ENCODE data around the gene GPX6. TPM values are rescaled to one million over a fixed set of nuclear protein-coding genes. Genes with fewer than 3 reads are reported as not detected.
A peak's percentile ranks its signal among the peaks of the same experiment; 100 is the strongest.

Gene GPX6
- total and polyA plus RNA-seq, 10 of the 15 experiments (the other 5 are each of a cell fraction or from before 2014, with no cell fraction given): not detected

DNA sequence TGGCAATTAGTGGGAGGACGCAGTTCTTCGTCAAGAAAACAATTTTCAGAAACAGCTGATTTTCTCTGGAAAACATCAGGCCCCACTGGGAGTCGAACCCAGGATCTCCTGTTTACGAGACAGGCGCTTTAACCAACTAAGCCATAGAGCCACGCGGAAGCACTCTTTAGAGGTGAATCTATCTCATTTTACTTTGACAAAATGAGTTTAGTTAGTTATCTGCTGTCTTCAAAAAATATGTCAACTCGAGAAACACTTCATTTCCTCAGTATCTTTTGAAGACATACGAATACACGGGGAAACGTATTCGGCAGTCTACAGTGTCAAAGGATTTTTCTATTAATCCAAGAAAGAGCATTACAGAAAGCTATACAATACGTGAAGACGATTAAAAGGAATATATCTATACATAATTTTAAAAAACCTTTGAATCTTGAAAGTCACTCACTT lies 26.7 kb downstream of the GPX6 start (continued):
- TF ChIP-seq ASH2L (IDR thresholded peaks at IDR 0.05; ENCODE audit: borderline replicate concordance, low read depth) (no peak), SMARCA5 (IDR thresholded peaks at IDR 0.05) (no peak), SMAD5 (IDR thresholded peaks at IDR 0.05; ENCODE audit: low read depth) (no peak), MYB (IDR thresholded peaks at IDR 0.05; ENCODE audit: borderline replicate concordance, low read depth, low read length) (no peak), TCF7 (IDR thresholded peaks at IDR 0.05; ENCODE audit: borderline replicate concordance) (no peak), RUNX3 (IDR thresholded peaks at IDR 0.05; ENCODE audit: low read length) (peak; percentile 20; the same call in 1 of the 2 replicates), BHLHE40 (IDR thresholded peaks at IDR 0.05; ENCODE audit: borderline replicate concordance in 1 of 2, low read depth in 2 of 2, low read length in 1 of 2) (no peak), FOS (IDR thresholded peaks at IDR 0.05; ENCODE audit: borderline replicate concordance, extremely low read depth, insufficient read length) (no peak), TARDBP (IDR thresholded peaks at IDR 0.05; ENCODE audit: borderline replicate concordance) (peak; percentile 86), NFYA (IDR thresholded peaks at IDR 0.05; ENCODE audit: borderline replicate concordance, low read depth, low read length) (no peak)
- TF ChIP-seq, protein P1, sequence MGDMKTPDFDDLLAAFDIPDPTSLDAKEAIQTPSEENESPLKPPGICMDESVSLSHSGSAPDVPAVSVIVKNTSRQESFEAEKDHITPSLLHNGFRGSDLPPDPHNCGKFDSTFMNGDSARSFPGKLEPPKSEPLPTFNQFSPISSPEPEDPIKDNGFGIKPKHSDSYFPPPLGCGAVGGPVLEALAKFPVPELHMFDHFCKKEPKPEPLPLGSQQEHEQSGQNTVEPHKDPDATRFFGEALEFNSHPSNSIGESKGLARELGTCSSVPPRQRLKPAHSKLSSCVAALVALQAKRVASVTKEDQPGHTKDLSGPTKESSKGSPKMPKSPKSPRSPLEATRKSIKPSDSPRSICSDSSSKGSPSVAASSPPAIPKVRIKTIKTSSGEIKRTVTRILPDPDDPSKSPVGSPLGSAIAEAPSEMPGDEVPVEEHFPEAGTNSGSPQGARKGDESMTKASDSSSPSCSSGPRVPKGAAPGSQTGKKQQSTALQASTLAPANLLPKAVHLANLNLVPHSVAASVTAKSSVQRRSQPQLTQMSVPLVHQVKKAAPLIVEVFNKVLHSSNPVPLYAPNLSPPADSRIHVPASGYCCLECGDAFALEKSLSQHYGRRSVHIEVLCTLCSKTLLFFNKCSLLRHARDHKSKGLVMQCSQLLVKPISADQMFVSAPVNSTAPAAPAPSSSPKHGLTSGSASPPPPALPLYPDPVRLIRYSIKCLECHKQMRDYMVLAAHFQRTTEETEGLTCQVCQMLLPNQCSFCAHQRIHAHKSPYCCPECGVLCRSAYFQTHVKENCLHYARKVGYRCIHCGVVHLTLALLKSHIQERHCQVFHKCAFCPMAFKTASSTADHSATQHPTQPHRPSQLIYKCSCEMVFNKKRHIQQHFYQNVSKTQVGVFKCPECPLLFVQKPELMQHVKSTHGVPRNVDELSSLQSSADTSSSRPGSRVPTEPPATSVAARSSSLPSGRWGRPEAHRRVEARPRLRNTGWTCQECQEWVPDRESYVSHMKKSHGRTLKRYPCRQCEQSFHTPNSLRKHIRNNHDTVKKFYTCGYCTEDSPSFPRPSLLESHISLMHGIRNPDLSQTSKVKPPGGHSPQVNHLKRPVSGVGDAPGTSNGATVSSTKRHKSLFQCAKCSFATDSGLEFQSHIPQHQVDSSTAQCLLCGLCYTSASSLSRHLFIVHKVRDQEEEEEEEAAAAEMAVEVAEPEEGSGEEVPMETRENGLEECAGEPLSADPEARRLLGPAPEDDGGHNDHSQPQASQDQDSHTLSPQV (IDR thresholded peaks at IDR 0.05): no peak
- TF ChIP-seq, protein P2, sequence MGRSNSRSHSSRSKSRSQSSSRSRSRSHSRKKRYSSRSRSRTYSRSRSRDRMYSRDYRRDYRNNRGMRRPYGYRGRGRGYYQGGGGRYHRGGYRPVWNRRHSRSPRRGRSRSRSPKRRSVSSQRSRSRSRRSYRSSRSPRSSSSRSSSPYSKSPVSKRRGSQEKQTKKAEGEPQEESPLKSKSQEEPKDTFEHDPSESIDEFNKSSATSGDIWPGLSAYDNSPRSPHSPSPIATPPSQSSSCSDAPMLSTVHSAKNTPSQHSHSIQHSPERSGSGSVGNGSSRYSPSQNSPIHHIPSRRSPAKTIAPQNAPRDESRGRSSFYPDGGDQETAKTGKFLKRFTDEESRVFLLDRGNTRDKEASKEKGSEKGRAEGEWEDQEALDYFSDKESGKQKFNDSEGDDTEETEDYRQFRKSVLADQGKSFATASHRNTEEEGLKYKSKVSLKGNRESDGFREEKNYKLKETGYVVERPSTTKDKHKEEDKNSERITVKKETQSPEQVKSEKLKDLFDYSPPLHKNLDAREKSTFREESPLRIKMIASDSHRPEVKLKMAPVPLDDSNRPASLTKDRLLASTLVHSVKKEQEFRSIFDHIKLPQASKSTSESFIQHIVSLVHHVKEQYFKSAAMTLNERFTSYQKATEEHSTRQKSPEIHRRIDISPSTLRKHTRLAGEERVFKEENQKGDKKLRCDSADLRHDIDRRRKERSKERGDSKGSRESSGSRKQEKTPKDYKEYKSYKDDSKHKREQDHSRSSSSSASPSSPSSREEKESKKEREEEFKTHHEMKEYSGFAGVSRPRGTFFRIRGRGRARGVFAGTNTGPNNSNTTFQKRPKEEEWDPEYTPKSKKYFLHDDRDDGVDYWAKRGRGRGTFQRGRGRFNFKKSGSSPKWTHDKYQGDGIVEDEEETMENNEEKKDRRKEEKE (IDR thresholded peaks at IDR 0.05): no peak
- TF ChIP-seq, protein P3, sequence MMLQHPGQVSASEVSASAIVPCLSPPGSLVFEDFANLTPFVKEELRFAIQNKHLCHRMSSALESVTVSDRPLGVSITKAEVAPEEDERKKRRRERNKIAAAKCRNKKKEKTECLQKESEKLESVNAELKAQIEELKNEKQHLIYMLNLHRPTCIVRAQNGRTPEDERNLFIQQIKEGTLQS (IDR thresholded peaks at IDR 0.05; ENCODE audit: borderline replicate concordance, extremely low read depth, low read depth, low read length): no peak
- TF ChIP-seq, protein P4, sequence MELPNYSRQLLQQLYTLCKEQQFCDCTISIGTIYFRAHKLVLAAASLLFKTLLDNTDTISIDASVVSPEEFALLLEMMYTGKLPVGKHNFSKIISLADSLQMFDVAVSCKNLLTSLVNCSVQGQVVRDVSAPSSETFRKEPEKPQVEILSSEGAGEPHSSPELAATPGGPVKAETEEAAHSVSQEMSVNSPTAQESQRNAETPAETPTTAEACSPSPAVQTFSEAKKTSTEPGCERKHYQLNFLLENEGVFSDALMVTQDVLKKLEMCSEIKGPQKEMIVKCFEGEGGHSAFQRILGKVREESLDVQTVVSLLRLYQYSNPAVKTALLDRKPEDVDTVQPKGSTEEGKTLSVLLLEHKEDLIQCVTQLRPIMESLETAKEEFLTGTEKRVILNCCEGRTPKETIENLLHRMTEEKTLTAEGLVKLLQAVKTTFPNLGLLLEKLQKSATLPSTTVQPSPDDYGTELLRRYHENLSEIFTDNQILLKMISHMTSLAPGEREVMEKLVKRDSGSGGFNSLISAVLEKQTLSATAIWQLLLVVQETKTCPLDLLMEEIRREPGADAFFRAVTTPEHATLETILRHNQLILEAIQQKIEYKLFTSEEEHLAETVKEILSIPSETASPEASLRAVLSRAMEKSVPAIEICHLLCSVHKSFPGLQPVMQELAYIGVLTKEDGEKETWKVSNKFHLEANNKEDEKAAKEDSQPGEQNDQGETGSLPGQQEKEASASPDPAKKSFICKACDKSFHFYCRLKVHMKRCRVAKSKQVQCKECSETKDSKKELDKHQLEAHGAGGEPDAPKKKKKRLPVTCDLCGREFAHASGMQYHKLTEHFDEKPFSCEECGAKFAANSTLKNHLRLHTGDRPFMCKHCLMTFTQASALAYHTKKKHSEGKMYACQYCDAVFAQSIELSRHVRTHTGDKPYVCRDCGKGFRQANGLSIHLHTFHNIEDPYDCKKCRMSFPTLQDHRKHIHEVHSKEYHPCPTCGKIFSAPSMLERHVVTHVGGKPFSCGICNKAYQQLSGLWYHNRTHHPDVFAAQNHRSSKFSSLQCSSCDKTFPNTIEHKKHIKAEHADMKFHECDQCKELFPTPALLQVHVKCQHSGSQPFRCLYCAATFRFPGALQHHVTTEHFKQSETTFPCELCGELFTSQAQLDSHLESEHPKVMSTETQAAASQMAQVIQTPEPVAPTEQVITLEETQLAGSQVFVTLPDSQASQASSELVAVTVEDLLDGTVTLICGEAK (IDR thresholded peaks at IDR 0.05; ENCODE audit: borderline replicate concordance): peak; percentile 62; the same call in 1 of the 2 replicates
- TF ChIP-seq, protein P5, sequence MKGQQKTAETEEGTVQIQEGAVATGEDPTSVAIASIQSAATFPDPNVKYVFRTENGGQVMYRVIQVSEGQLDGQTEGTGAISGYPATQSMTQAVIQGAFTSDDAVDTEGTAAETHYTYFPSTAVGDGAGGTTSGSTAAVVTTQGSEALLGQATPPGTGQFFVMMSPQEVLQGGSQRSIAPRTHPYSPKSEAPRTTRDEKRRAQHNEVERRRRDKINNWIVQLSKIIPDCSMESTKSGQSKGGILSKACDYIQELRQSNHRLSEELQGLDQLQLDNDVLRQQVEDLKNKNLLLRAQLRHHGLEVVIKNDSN (IDR thresholded peaks at IDR 0.05; ENCODE audit: borderline replicate concordance, extremely low read length, insufficient read depth, low read depth, low read length): no peak

Data from GM12878 (cell line).